Activated CD4-positive, CD25-positive, alpha-beta regulatory T cell (primary cell): ENCODE results near the gene RSPRY1.

Experiments
- DNase-seq, 4 experiments: peaks; one replicate each; lab custom pipeline; 2025; lab: John Stamatoyannopoulos, UW

RSPRY1 gene

DNA sequence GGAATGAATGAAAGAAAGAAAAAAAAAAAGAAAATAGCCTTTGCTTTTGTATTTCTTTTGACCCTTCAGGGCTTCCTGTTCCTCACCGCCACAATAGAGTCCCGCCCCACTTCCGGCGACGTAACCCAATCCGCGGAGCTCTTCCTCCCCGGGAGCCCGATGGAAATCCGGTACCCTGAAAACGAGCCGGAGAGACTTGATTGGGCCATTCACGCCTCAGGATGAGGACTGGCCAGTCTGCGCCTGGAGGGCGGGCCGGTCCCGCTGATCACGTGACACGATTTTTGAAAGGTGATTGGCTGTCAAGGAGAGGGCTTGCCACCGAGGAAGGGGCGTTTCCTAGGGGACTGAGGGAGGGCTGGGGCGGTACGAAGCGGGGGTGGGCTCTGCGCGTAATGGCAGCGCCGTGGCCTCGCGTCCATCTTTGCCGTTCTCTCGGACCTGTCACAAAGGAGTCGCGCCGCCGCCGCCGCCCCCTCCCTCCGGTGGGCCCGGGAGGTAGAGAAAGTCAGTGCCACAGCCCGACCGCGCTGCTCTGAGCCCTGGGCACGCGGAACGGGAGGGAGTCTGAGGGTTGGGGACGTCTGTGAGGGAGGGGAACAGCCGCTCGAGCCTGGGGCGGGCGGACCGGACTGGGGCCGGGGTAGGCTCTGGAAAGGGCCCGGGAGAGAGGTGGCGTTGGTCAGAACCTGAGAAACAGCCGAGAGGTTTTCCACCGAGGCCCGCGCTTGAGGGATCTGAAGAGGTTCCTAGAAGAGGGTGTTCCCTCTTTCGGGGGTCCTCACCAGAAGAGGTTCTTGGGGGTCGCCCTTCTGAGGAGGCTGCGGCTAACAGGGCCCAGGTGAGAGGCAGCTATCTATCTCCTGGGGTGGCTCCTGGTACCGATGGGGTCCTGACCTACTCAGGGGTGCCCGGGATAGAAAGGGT lies at the start of gene RSPRY1, which contains the start of gene PSME3IP1:
Gene RSPRY1 (plus strand): TSS at position 385 of the 927 bp plus-strand sequence. CDS start 18,330 bp downstream, outside the sequence.
Gene PSME3IP1 (minus strand): TSS at position 95 of the 927 bp plus-strand sequence. CDS start 12,185 bp downstream, outside the sequence.
- peak; percentile 94 to 95 (median 95) for DNase-seq

DNA sequence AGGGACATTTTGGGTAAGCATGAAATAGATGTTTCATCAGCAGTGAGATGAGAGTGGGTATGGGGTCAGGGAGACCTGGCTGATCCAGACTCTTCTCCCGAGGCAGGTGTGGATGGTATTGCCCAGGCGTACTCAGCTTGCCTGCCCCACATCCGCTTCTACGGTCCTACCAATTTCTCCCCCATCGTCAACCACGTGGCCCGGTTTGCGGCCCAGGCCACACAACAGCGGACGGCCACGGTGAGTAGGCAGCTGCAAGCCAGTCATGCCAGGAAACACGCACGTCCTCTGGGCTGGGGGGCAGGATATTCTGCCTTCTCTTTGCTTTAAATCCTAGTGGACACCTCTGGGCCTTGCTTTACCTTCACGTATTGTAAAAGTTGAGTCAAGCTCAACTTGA lies 49.1 kb upstream of the RSPRY1 start:
- DNase-seq, result no peak

DNA sequence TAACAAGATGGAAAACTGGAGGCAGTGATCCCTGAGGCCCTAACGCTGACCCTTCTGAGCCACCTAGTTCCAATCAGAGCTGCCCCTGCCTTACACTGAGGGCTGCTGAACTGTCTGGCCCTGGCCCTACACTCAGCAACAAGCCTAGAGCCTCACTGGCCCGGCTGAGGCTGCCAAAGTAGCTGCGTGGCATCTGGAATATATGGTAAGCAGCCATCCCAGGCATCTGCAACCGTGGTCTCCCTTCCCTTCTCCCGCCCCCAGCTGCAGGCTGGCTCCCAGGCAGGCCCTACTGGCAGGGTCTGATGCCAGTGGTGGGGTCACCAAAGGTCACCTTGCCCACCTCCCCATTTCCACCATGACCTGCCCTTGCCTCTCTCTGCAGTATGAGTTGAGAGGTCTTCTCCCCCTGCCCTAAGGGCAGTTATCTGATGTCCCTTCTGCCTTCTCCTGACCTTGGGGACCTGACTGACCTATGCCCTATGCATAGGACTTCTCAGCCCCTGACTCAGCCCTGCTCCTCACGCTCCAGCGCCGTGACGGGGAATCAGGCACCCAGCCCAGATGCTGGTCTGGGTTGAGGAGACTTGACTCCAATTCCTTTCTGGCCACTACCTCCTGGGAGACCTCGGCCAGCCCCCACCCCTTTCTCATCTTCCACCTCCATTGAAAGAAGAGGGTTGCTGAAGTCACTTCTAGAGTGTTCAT lies 48.4 kb upstream of the RSPRY1 start:
- DNase-seq, result no peak

DNA sequence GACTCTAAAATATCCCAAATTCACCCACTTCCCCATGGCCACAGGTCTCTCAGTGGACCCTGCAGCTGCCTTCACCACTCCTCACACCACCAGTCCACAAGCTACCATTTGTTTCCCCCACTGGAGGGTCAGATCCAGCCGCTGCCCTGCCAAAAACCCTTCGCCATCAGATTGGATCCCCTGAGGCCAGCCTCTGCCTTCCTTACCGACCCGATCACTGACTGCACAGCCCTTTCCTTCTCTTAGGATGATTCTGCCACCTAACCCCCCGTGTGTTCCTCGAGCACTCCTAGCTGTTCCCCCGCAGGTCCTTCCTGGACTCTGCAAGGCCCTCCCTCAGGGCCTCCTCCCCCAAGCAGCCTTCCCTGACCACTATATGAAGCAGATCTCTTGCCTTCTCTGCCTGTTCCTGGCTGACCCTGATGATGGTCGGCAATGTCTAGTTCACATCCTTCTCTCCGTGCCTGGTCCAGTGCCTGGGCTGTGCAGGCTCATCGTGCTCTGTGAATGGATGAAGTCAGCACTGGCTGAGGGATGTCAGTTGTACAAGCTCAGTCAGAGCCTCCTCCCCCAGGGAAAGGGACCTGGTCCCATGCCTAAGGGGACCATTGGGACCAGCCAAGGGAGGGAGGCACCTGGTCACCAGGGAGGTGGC lies 47.7 kb upstream of the RSPRY1 start:
- no peak for DNase-seq

DNA sequence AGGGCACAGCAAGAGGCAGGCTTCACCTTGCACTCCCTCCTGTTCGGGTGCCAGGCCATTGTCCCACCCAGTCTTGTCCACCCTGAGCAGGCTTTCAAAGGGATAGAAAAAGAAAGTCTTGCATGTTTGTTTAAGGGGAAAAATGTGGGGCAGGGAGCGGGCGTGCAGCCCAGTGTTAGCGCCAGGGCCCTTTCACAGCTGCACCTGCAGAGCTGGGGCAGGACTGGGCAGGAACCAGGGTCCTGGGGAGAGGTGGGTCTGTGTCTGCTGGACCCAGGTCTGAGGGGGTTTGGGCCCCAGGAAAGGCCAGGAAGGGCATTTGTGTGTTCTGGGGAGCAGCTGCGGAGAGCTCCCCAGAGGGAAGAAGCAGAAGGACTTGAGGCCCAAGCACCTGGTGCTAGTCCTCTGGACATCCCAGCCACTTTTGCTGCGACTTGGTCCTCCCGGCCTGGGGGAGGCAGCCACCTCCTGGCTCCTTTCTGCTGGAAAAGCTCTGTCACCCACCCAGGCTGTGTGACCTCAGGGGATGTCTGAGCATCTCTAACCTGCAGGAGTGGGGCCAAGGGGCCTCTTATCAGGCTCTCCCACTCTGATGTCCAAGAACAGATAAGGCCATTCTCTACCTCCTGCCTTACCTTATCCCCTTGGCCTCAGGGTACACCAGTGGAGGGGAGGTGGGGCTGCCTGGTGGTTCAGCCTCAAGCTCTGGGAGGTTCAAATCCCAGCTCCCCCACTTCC lies 45.0 kb upstream of the RSPRY1 start:
- no peak for DNase-seq

DNA sequence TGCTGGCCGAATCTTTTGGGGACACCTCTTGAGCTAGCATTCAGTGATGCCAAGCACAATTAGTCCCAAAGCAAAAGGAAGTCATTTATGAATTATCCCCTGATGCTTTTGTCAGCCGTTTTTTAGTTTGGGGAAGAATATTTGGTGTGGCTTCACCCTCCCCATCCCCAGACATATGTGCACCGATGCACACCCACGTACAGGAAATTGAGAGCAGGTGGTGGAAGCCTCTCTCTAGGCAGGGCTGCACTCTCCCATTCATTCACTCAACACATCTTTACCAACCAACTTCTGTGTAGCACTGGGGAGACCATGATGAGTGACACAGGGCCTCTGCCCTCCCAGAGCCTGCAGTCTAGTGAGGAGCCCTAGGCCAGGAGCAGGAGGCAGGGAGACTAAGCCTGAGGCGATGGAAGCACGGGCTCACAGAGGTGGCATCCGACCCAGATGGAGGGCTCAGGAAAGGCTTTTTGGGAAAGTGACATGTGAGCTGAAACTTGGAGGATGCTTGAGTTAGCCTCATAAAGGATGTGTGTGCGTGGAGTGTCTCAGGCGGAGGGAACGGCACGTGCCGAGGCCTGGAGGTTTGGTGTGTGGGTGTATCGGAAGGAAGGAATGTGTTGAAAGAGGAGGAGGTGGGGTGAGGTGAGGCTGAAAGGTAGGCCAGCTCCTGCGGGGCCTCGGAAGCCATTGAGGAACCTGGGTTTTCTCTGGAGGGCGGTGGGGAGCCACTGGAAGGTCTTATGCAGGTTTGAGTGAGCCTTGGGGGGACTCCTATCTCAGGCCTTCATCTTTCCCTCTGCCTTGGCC lies 44.1 kb upstream of the RSPRY1 start:
- DNase-seq, result no peak

DNA sequence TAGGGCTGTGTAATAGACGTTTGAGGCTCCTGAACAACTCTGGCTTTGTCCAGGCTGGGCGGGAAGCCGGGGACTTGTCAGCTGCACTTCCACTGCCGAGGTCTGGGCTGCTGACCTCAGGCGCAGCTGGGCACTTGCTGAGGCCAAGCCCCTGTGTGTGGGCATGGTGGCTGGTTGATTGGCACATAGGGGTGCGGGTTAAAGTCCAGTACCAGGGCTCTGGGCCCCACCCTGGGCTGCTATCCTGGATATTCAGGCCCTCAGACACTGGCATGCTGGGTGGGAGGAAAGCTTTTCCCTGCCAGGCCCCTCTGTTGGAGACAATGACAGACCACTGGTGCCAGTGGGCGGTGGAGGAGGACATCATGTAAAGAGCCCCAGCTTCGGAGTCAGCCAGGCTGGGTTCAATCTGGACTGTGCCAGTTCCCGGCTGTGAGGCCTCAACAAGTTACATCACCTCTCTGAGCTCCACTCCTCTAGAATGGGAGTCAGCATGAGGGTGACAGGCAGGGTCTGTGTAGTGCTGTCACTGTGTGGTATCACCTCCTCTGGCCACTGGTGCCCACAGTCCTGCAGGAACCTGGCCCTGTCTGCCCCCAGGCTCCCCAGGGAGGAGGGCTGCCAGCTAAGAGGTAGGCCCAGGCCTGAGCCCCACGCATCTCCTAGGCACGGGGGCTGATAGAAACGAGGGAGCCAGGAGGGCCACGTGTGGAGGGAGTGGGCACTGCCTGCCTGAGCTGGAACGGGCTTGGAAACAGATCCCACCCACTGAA lies 42.8 kb upstream of the RSPRY1 start:
- DNase-seq, result no peak

DNA sequence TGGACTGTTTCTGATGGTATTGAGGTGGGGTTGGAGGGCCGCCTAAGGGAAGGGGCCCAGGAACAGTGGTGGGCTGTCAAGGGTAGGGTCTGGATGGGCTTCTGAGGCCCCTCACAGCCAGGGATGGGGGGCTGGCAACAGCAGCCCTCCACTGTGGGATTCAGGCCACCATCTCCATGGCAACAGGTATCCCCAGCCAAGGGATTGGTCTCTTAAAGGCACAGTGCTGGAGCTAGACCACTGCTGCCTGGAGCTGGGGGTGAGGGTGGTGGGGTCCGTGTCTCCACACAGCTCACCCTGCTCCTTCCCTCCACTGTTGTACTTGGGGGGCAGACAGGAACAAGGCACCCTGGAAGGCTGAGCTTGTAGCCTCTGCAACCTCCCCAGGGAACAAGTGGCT lies 42.1 kb upstream of the RSPRY1 start:
- no peak for DNase-seq

DNA sequence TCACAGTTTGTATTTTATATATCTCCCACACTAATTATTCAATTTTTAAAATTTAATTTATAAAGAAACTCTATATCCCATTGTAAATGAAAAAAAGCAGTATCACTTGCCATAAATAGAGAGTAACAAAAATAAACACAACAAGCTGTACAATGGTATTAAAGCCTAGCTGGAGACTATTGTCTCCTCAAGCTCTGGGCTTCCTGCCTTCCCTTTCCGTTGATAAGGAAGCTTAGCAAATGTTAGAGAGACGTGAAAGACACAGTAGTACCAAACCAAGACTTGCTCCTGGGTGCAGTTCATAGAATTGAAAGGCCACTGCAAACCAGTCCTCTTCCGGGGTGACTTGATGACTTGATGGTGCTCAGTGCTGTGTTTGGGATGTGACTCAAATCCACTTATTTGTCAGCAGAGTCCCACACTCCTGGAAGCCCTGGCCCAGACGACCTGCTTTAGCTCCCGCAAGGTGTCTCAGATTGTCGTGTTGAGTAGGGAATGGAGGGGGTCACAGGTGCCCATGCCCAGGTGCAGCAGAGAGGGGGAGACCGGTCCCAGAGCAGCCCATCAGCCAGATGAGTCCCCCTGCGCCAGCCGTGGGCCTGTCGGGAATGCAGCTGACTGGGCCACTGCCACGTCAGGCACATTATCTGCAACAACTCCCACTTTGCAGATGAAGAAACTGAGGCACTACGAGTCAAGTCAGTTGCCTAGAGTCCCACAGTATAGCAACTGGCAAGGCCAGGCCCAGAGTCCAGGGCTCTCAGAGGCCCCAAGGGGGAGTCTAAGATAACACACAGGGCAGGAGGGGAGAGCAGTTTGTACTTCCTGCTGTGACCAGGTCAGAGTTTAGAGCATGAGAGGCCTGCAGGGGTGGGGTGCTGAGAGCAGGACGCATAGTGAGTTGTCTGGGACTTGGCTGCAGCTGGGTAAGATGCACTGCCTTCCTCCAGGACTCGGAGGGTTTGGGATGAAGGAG lies 40.8 kb upstream of the RSPRY1 start:
- no peak for DNase-seq

DNA sequence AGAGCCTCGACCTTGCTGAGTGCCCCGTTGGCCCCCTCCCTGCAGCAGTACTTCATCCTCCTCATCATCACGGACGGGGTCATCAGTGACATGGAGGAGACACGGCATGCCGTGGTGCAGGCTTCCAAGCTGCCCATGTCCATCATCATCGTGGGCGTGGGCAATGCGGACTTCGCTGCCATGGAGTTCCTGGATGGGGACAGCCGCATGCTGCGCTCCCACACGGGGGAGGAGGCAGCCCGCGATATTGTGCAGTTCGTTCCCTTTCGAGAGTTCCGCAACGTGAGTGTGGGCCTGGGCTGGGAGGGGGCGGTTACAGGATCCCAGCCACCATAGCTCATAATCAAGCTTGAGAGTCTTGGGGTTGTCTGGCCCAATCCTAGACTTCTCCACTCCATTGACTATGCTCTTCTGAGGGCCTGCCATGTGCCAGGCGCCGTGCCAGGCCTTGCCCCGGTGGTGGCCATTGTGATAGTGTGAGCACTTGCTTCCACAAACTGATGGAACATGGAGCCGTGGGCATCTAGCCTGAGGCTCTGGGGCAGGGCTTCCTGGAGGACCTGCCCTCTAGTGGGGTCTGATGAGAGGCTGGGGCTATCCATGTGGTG lies 40.0 kb upstream of the RSPRY1 start:
- DNase-seq, result no peak

DNA sequence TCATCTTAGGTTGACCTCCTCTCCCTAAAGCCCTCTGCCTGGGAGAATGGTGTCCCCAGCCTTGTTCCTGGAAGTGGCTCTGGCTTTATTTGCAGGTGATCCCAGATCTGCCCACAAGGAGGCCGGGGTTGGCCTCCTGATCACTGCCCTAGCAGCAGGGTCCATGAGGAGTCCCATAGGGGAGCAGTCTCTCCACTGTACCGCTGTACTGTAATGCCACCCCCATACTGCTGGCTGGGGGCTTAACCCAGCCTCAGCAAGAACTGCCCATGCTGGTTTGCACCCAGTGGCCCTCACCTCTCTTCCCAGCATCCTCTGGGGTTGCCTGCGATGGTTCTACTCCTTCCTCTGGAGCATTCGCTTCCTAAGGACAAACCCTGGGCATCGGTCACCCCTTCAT lies 39.4 kb upstream of the RSPRY1 start:
- DNase-seq, result no peak

DNA sequence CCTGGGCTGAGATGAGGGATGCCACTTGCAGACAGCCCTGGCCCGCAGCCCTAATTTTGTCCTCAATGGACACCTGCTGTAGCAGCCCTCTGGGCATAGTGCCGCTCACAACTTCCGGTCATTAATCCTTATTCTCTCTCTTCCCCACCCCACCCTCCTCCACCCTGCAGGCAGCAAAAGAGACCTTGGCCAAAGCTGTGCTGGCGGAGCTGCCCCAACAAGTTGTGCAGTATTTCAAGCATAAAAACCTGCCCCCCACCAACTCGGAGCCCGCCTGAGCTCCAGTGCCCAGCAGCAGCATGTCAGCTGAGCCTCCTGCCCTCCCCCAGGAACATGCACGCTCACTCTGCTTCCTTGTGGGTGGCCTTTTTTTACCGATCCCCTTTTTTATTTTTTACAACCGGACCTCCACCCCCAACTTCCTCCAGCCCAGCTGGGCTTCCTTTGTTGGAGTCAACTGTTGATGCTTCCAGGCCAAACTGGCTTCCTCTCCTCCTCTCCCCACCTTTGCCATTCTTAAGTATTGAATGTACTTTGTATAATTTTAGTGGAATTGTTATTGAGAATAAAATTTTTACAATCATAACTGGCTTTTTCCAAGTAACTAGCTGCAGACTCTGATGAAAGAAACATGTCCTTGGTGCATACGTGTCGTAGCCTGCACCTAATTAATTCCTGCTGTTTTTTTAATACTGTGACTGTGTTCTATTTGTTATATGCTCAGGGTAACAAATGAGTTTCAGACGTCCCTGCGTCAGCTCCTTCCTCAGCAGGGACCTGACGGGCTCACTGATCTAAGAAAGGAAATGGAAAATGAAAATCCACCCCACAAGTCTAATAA lies 38.5 kb upstream of the RSPRY1 start:
- no peak for DNase-seq

DNA sequence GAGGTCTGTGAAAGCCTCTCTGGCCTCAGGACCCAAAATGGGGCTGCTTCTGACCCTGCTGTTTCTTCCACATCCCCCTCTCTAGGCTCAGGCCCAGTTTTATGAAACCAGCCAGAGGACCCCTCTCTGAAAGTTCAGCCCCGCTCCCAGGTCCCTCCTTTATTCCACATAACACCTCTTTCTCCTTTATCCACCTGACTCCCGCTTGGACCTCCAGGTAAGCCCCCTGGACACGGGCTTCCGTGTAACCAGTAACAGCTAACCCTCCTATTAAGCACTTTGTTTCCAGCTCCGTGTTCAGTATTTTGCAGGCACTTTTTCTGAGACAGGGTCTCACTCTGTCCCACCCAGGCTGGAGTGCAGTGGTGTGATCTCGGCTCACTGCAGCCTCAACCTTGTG lies 37.6 kb upstream of the RSPRY1 start:
- DNase-seq, result no peak

DNA sequence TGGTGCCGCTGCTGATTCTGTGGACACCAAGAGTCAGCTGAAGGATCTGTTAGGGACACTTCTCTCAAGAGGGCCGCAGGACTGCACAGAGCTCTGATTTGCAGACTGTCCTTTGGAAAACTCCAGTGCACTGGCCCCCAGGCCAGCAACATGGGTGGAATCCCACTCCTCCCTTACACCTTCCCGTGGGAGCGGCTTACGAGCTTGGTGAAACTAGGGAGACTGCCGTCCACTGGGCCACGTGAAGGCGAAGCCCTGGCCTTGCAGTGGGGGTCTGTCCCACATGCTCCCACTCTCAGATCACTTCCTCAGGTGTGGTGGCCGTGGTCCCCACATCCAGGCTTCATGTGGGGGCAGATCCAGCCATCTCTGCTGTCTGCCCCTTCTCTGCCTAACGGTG lies 36.7 kb upstream of the RSPRY1 start:
- DNase-seq, result no peak

DNA sequence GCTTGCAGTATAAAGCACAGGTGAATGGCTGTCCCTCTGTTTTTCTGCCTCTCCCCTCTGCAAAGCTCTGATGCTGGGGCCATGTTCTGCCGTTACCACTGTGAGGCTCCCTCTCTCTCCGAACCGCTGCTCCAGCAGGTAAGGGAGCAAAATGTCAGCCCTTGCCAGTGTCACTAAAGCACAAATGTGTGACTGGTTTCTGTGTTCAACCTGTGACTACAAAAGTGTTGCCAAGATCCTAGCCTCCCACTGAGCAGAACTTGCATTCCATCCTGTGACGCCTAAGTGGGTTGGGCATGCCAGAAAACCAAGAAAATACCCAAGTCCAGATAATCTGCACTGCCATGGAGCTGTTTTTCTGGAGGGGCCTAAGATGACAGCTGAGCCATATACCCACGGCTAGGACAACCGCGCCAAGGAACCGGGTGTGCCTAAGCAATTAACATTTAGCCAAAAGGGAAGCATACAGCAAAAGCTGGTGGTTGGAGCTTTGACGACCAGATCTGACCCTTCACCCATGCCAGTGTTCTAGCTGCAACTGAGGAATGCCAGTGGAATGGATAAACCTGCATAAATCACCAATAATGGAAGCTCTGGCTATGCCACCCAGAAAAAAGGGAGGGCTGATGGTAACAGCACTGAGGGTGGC lies 35.3 kb upstream of the RSPRY1 start:
- DNase-seq, result no peak

DNA sequence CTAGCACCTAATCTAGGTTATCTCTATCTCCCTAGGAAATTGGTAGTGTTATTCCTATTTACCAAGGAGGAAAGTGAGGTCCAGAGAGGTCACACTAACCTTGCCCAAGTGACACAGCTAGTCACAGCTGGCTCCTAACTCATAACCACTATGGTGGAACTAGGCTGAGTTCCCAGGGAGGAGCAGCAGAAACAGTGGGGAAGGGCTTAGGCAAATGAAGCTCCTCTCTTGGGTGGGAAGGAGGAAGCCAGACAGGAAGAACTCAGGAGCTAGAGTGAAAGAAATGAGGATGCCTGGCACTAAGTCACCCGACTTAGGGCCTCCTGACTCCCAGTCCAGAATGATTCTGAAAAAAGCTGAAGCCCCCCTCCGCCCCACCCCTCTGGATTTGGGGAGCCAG lies 34.8 kb upstream of the RSPRY1 start:
- DNase-seq, result no peak
